ENCODE data around the gene EFEMP2. TPM values are rescaled to one million over a fixed set of nuclear protein-coding genes. Genes with fewer than 3 reads are reported as not detected.
A peak's percentile ranks its signal among the peaks of the same experiment; 100 is the strongest.

Gene EFEMP2
- total RNA-seq, 1 experiment from 2014 or later, result 1.4 TPM

- Mint-ChIP-seq H3K36me3 (ENCODE audit: insufficient read depth, unreplicated experiment) (peaks cover 30% of the 10 kb centered on the region), H3K4me1 (ENCODE audit: low read depth, unreplicated experiment) (peaks cover 6% of the 10 kb centered on the region), H3K9me3 (ENCODE audit: unreplicated experiment) (no peaks in the 10 kb centered on the region), H3K27me3 (ENCODE audit: insufficient read depth, unreplicated experiment) (no peaks in the 10 kb centered on the region), H3K4me3 (ENCODE audit: unreplicated experiment) (no peak overlapping the region), H3K27ac (ENCODE audit: unreplicated experiment) (peak overlapping the region; percentile 9)
- Histone ChIP-seq H3K4me3 (ENCODE audit: low read depth, low read length) (no peak overlapping the region), H3K4me1 (0 out of 2 replicates have a peak, but pooled peaks cover 3% of the 10 kb centered on the region), H3K27me3 (replicated peaks; ENCODE audit: control insufficient read depth, insufficient read depth, low read length) (no peaks in the 10 kb centered on the region), H3K36me3 (ENCODE audit: control insufficient read depth, insufficient read depth, low read length) (no peaks in the 10 kb centered on the region), H3K9me3 (no peaks in the 10 kb centered on the region)
- CTCF ChIA-PET, result interaction anchor here (0.6 to 4.3 kb wide), 4 partner anchors 11 to 151 kb away, joined by 3 to 39 read pairs (median 22); partner anchors contain the start of genes FIBP, MUS81 and RNASEH2C
- no peak for DNase-seq
- no TSS peak for BruUV-seq (replicated peaks)
- no peak for TF ChIP-seq CTCF (IDR thresholded peaks at IDR 0.05; ENCODE audit: insufficient read depth in 1 of 2, low read depth in 1 of 2, low read length in 1 of 2, severe bottlenecking in 1 of 2, unreplicated experiment in 1 of 2)
- intact Hi-C loops (cut with micrococcal nuclease; ENCODE audit: unreplicated experiment), result no loop called here
- POLR2A ChIA-PET, result interaction anchor here (0.5 to 1.9 kb wide), 4 partner anchors 11 to 1110 kb away, joined by 3 to 10 read pairs (median 4); partner anchors contain the start of genes KAT5 and MUS81
Measured at GRCh38 chr11:65870706-65871681, 1.6 kb downstream of the EFEMP2 start.

GRCh38 chr11:65870307-65870658 lies 2.3 kb downstream of the EFEMP2 start:
- Histone ChIP-seq H3K9me3 (no peaks in the 10 kb centered on the region), H3K4me1 (0 out of 2 replicates have a peak, but pooled peaks cover 3% of the 10 kb centered on the region), H3K4me3 (ENCODE audit: low read depth, low read length) (no peak overlapping the region), H3K27me3 (replicated peaks; ENCODE audit: control insufficient read depth, insufficient read depth, low read length) (no peaks in the 10 kb centered on the region), H3K36me3 (ENCODE audit: control insufficient read depth, insufficient read depth, low read length) (no peaks in the 10 kb centered on the region)
- ChIA-PET POLR2A (interaction anchor here (1.9 kb wide), 1 partner anchor 10 kb away, joined by 10 read pairs; the partner anchor contains the start of gene MUS81), CTCF (interaction anchor here (2.3 to 4.3 kb wide), 3 partner anchors 10 to 18 kb away, joined by 11 to 39 read pairs (median 37); partner anchors contain the start of genes FIBP and MUS81)
- no peaks in the 10 kb centered on the region for H3K9me3 Mint-ChIP-seq (ENCODE audit: unreplicated experiment)
- no peak overlapping the region for H3K4me3 Mint-ChIP-seq (ENCODE audit: unreplicated experiment)
- peak overlapping the region; percentile 9 for H3K27ac Mint-ChIP-seq (ENCODE audit: unreplicated experiment)
- H3K27me3 Mint-ChIP-seq (ENCODE audit: insufficient read depth, unreplicated experiment), result no peaks in the 10 kb centered on the region
- DNase-seq, result no peak
- intact Hi-C loops (cut with micrococcal nuclease; ENCODE audit: unreplicated experiment), result no loop called here
- H3K36me3 Mint-ChIP-seq (ENCODE audit: insufficient read depth, unreplicated experiment), result peaks cover 35% of the 10 kb centered on the region
- BruUV-seq (replicated peaks), result no TSS peak
- H3K4me1 Mint-ChIP-seq (ENCODE audit: low read depth, unreplicated experiment), result peaks cover 6% of the 10 kb centered on the region
- TF ChIP-seq CTCF (IDR thresholded peaks at IDR 0.05; ENCODE audit: insufficient read depth in 1 of 2, low read depth in 1 of 2, low read length in 1 of 2, severe bottlenecking in 1 of 2, unreplicated experiment in 1 of 2), result no peak

GRCh38 chr11:65869643-65870306 lies 2.8 kb downstream of the EFEMP2 start:
- H3K4me3 Mint-ChIP-seq (ENCODE audit: unreplicated experiment), result no peak overlapping the region
- Histone ChIP-seq H3K4me1 (0 out of 2 replicates have a peak, but pooled peaks cover 3% of the 10 kb centered on the region), H3K9me3 (no peaks in the 10 kb centered on the region), H3K4me3 (ENCODE audit: low read depth, low read length) (no peak overlapping the region), H3K36me3 (ENCODE audit: control insufficient read depth, insufficient read depth, low read length) (no peaks in the 10 kb centered on the region), H3K27me3 (replicated peaks; ENCODE audit: control insufficient read depth, insufficient read depth, low read length) (no peaks in the 10 kb centered on the region)
- H3K36me3 Mint-ChIP-seq (ENCODE audit: insufficient read depth, unreplicated experiment), result peaks cover 40% of the 10 kb centered on the region
- DNase-seq, result no peak
- no peaks in the 10 kb centered on the region for H3K27me3 Mint-ChIP-seq (ENCODE audit: insufficient read depth, unreplicated experiment)
- H3K27ac Mint-ChIP-seq (ENCODE audit: unreplicated experiment), result peak overlapping the region; percentile 9
- TF ChIP-seq CTCF (IDR thresholded peaks at IDR 0.05; ENCODE audit: insufficient read depth in 1 of 2, low read depth in 1 of 2, low read length in 1 of 2, severe bottlenecking in 1 of 2, unreplicated experiment in 1 of 2), result no peak
- no peaks in the 10 kb centered on the region for H3K9me3 Mint-ChIP-seq (ENCODE audit: unreplicated experiment)
- POLR2A ChIA-PET, result interaction anchor here (0.8 to 2.2 kb wide), 3 partner anchors 9 to 21 kb away, joined by 4 to 9 read pairs (median 5); no protein-coding TSS in a partner anchor
- intact Hi-C loops (cut with micrococcal nuclease; ENCODE audit: unreplicated experiment), result no loop called here
- CTCF ChIA-PET, result interaction anchor here (1.1 to 4.3 kb wide), 4 partner anchors 10 to 116 kb away, joined by 4 to 39 read pairs (median 24); partner anchors contain the start of genes FIBP and MUS81
- peaks cover 6% of the 10 kb centered on the region for H3K4me1 Mint-ChIP-seq (ENCODE audit: low read depth, unreplicated experiment)
- BruUV-seq (replicated peaks), result no TSS peak
